Astrocyte (in vitro differentiated cells and primary cell): ENCODE results near the gene MAP1B. TPM values are rescaled to one million over a fixed set of nuclear protein-coding genes. Genes with fewer than 3 reads are reported as not detected.
A peak's percentile ranks its signal among the peaks of the same experiment; 100 is the strongest.

Experiments used
- DNase-seq: peaks from one replicate; pipeline ENCODE4 v3.0.0-alpha.2; 2010; ENCODE audit warnings: low read depth
- FAIRE-seq: peaks from 2 replicates; lab custom pipeline; 2011; peaks lifted over from hg19 to GRCh38; lab: Jason Lieb, UNC
- H2AFZ ChIP-seq: 2 replicates; pipeline ENCODE4 v1.6.0; 2012; ENCODE audit warnings: low read depth, low read length, inconsistent platforms
- H3K27ac ChIP-seq: 2 replicates; pipeline ENCODE4 v1.5.1; 2011; ENCODE audit warnings: low read depth, low read length, inconsistent platforms
- H3K27me3 ChIP-seq: 2 replicates; pipeline ENCODE4 v1.6.0; 2011; ENCODE audit warnings: low read length, inconsistent platforms; ENCODE audit not compliant: insufficient read depth
- H3K36me3 ChIP-seq: 2 replicates; pipeline ENCODE4 v1.5.1; 2011; ENCODE audit warnings: low read length, inconsistent platforms; ENCODE audit not compliant: insufficient read depth
- H3K4me1 ChIP-seq: 2 replicates; pipeline ENCODE4 v1.5.1; 2011; ENCODE audit warnings: low read length, inconsistent platforms; ENCODE audit not compliant: insufficient read depth
- H3K4me2 ChIP-seq: 2 replicates; pipeline ENCODE4 v1.6.0; 2012; ENCODE audit warnings: low read length, inconsistent platforms
- H3K4me3 ChIP-seq: 2 replicates; pipeline ENCODE4 v1.5.1; 2011; ENCODE audit warnings: low read depth, mild to moderate bottlenecking, low read length, inconsistent platforms; ENCODE audit not compliant: insufficient read depth
- H3K79me2 ChIP-seq: 2 replicates; pipeline ENCODE4 v1.6.0; 2012; ENCODE audit warnings: mild to moderate bottlenecking, low read length, inconsistent platforms; ENCODE audit not compliant: insufficient read depth
- H3K9ac ChIP-seq: 2 replicates; pipeline ENCODE4 v1.6.0; 2012; ENCODE audit warnings: mild to moderate bottlenecking, low read length, inconsistent platforms
- H3K9me3 ChIP-seq: 2 replicates; pipeline ENCODE4 v1.5.1; 2012; ENCODE audit warnings: low read depth, mild to moderate bottlenecking, low read length, inconsistent platforms; ENCODE audit not compliant: insufficient read depth
- H4K20me1 ChIP-seq: 2 replicates; pipeline ENCODE4 v1.6.0; 2012; ENCODE audit warnings: low read length, inconsistent platforms; ENCODE audit not compliant: insufficient read depth
- H3K27ac Mint-ChIP-seq: one replicate; pipeline ENCODE4 v1.8.0; 2021; ENCODE audit warnings: mild to moderate bottlenecking, mixed read lengths; ENCODE audit not compliant: unreplicated experiment
- H3K27me3 Mint-ChIP-seq: one replicate; pipeline ENCODE4 v1.8.0; 2021; ENCODE audit warnings: low read depth, mixed read lengths; ENCODE audit not compliant: unreplicated experiment
- H3K36me3 Mint-ChIP-seq: one replicate; pipeline ENCODE4 v1.8.0; 2021; ENCODE audit warnings: low read depth, mixed read lengths; ENCODE audit not compliant: unreplicated experiment
- H3K4me1 Mint-ChIP-seq: one replicate; pipeline ENCODE4 v1.8.0; 2021; ENCODE audit warnings: low read depth, mixed read lengths; ENCODE audit not compliant: unreplicated experiment
- H3K4me3 Mint-ChIP-seq: one replicate; pipeline ENCODE4 v1.8.0; 2021; ENCODE audit warnings: mild to moderate bottlenecking, moderate library complexity, mixed read lengths; ENCODE audit not compliant: unreplicated experiment
- H3K9me3 Mint-ChIP-seq: one replicate; pipeline ENCODE4 v1.8.0; 2021; ENCODE audit warnings: mild to moderate bottlenecking, mixed read lengths; ENCODE audit not compliant: unreplicated experiment
- CTCF ChIP-seq: IDR thresholded peaks from 2 replicates; pipeline ENCODE4 v1.5.1; 2011; ENCODE audit warnings: low read depth, mild to moderate bottlenecking, inconsistent platforms, low read length, moderate library complexity; ENCODE audit not compliant: insufficient read depth
- EZH2 ChIP-seq: IDR thresholded peaks from 2 replicates; pipeline ENCODE4 v1.6.1; 2012; ENCODE audit warnings: mild to moderate bottlenecking, low read length, inconsistent platforms; ENCODE audit not compliant: insufficient read depth
- total RNA-seq: library from RNA; stranded (reverse); gene quantifications from 2 replicates; pipeline ENCODE4 v1.2.1, GENCODE V29; 2021

MAP1B gene
- total RNA-seq, 1 donor from 2014 or later, result 476 TPM

- FAIRE-seq (peak; percentile 59), DNase-seq (peak; percentile 60)
- peaks cover 60% of the 10 kb centered on the region for H3K4me1 Mint-ChIP-seq
- Histone ChIP-seq H3K4me3 (no peak overlapping the region), H3K4me2 (peak overlapping the region; percentile 24), H4K20me1 (peaks cover 33% of the 10 kb centered on the region), H2AFZ (no peak overlapping the region), H3K9me3 (no peaks in the 10 kb centered on the region), H3K9ac (no peak overlapping the region), H3K27me3 (no peaks in the 10 kb centered on the region), H3K4me1 (peaks cover 43% of the 10 kb centered on the region), H3K36me3 (peaks cover 50% of the 10 kb centered on the region), H3K27ac (peak overlapping the region; percentile 37), H3K79me2 (peaks cover 39% of the 10 kb centered on the region)
- peaks cover 46% of the 10 kb centered on the region for H3K36me3 Mint-ChIP-seq
- no peaks in the 10 kb centered on the region for H3K27me3 Mint-ChIP-seq
- H3K4me3 Mint-ChIP-seq, result peak overlapping the region; percentile 40
- no peaks in the 10 kb centered on the region for H3K9me3 Mint-ChIP-seq
- TF ChIP-seq CTCF (no peak), EZH2 (no peak)
- peak overlapping the region; percentile 34 for H3K27ac Mint-ChIP-seq
These were observed 98.2 kb downstream of the MAP1B start for GRCh38 chr5:72205431-72206009.

- Histone ChIP-seq H3K4me3 (no peak overlapping the region), H3K9ac (no peak overlapping the region), H3K27ac (peak overlapping the region; percentile 37), H4K20me1 (peaks cover 27% of the 10 kb centered on the region), H3K36me3 (peaks cover 49% of the 10 kb centered on the region), H3K27me3 (no peaks in the 10 kb centered on the region), H3K4me1 (peaks cover 49% of the 10 kb centered on the region), H3K79me2 (peaks cover 34% of the 10 kb centered on the region), H3K9me3 (no peaks in the 10 kb centered on the region), H3K4me2 (no peak overlapping the region), H2AFZ (no peak overlapping the region)
- FAIRE-seq (no peak), DNase-seq (no peak)
- Mint-ChIP-seq H3K27ac (peak overlapping the region; percentile 34), H3K36me3 (peaks cover 44% of the 10 kb centered on the region), H3K27me3 (no peaks in the 10 kb centered on the region), H3K4me3 (no peak overlapping the region), H3K4me1 (peaks cover 66% of the 10 kb centered on the region), H3K9me3 (no peaks in the 10 kb centered on the region)
- TF ChIP-seq EZH2 (no peak), CTCF (no peak)
These were observed 98.9 kb downstream of the MAP1B start for GRCh38 chr5:72206160-72206559.

- DNase-seq (no peak), FAIRE-seq (no peak)
- H3K4me1 Mint-ChIP-seq, result peaks cover 74% of the 10 kb centered on the region
- no peak for TF ChIP-seq EZH2
- TF ChIP-seq CTCF, result no peak
- Histone ChIP-seq H2AFZ (no peak overlapping the region), H3K9ac (no peak overlapping the region), H3K4me2 (no peak overlapping the region), H4K20me1 (peaks cover 19% of the 10 kb centered on the region), H3K27ac (no peak overlapping the region), H3K4me1 (peaks cover 55% of the 10 kb centered on the region), H3K27me3 (no peaks in the 10 kb centered on the region), H3K79me2 (peaks cover 26% of the 10 kb centered on the region), H3K36me3 (peaks cover 41% of the 10 kb centered on the region), H3K4me3 (no peak overlapping the region), H3K9me3 (no peaks in the 10 kb centered on the region)
- no peak overlapping the region for H3K4me3 Mint-ChIP-seq
- no peaks in the 10 kb centered on the region for H3K9me3 Mint-ChIP-seq
- peaks cover 37% of the 10 kb centered on the region for H3K36me3 Mint-ChIP-seq
- no peak overlapping the region for H3K27ac Mint-ChIP-seq
- H3K27me3 Mint-ChIP-seq, result no peaks in the 10 kb centered on the region
These were observed 99.7 kb downstream of the MAP1B start for GRCh38 chr5:72206994-72207393.
